ENCODE data around the gene ADAP2.
A peak's percentile ranks its signal among the peaks of the same experiment; 100 is the strongest.
"Not testable (repeated sequence)": the region's sequence is repeated elsewhere in the genome, so short reads cannot be mapped to it uniquely, and the experiment has no call there.

The ADAP2 gene

DNA sequence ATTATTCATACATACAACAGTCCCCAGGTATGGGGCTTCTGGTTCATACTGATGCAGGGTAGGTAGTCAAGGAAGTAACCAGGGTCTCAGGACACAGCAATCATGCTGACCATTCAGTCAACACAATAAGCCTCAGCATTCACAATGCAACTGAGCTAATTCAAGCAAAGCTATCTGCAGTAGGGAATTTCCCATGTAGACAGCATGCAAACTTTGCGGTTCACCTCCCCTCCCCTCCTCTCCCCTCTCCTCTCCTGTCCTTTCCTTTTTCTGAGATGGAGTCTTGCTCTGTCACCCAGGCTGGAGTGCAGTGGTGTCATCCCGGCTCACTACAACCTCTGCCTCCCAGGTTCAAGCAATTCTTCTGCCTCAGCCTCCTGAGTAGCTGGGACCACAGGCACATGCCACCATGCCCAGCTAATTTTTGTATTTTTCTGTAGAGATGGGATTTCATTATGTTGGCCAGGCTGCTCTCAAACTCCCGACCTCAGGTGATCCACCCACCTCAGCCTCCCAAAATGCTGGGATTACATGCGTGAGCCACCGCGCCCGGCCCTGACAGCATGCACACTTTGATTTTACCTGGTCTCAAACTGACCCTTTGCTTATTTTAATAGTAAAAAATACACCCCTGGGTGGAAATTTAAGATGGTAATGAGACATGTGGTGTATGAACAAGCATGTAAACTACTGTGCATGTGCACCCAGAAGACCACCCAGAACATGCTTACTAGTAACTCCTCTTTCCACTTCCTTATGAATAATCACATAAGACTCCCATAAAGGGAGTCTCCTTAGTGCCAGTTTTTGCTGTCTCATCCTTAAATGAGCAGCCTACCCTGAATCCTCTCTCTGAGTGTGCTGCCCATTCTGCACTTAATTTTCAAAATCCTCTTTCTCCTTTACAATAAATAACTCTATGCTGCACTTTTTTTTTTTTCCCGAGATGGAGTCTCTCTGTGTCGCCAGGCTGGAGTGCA is 39.8 kb downstream of the ADAP2 start:
- H3K4me3 ChIP-seq (ENCODE audit: low read length) = no peak overlapping the region
- peak; percentile 40 for DNase-seq (ENCODE audit: low read depth)
- TF ChIP-seq CTCF (conservative IDR thresholded peaks at IDR 0.05; ENCODE audit: low read length) = no peak

- not testable (repeated sequence) for DNase-seq (ENCODE audit: low read depth); H3K4me3 ChIP-seq (ENCODE audit: low read length)
Measured at GRCh38 chr17:30964312-30964711, 42.6 kb downstream of the ADAP2 start.

- peak; percentile 34 for DNase-seq (ENCODE audit: low read depth)
- TF ChIP-seq CTCF (conservative IDR thresholded peaks at IDR 0.05; ENCODE audit: low read length) = no peak
- H3K4me3 ChIP-seq (ENCODE audit: low read length) = no peak overlapping the region
Measured at GRCh38 chr17:30964876-30965275, 43.1 kb downstream of the ADAP2 start.

DNA sequence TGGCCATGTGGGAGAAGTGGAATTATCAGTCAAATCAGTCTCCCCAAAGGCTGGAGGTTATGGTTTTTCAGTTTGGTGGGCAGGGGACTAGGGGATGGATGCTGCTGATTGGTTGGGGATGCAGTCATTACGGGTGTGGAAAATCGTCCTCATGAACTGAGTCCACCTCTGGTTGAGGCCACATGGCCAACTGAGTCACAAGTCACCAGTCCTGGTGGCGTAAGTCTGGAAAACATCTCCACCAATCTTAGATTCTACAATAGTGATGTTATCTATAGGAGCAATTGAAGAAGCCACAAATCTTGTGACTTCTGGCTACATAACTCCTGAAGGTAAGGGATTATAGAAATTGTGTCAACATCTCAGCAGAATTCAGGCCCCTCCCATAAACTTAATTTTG is 43.9 kb downstream of the ADAP2 start:
- no peak overlapping the region for H3K4me3 ChIP-seq (ENCODE audit: low read length)
- no peak for DNase-seq (ENCODE audit: low read depth)
- no peak for TF ChIP-seq CTCF (conservative IDR thresholded peaks at IDR 0.05; ENCODE audit: low read length)

- not testable (repeated sequence) for H3K4me3 ChIP-seq (ENCODE audit: low read length); DNase-seq (ENCODE audit: low read depth)
Measured at GRCh38 chr17:30967911-30968310, 46.2 kb downstream of the ADAP2 start.

- H3K4me3 ChIP-seq (ENCODE audit: low read length) = peak overlapping the region; percentile 71
- DNase-seq (ENCODE audit: low read depth) = peak; percentile 12
- no peak for TF ChIP-seq CTCF (conservative IDR thresholded peaks at IDR 0.05; ENCODE audit: low read length)
Measured at GRCh38 chr17:30969989-30970830, 48.5 kb downstream of the ADAP2 start.

GRCh38 chr17:30970831-30971567 is 49.3 kb downstream of the ADAP2 start, which contains the start of gene RNF135:
Gene RNF135, plus strand, starts transcription at chr17:30971039. Its CDS starts 35 bp downstream, at chr17:30971074.
- peak; percentile 88 for DNase-seq (ENCODE audit: low read depth)
- TF ChIP-seq CTCF (conservative IDR thresholded peaks at IDR 0.05; ENCODE audit: low read length) = peak; percentile 8; the same call in 1 of the 2 replicates
- peak within 1 kb of the TSS; percentile 71 for H3K4me3 ChIP-seq (ENCODE audit: low read length)
